ENCODE results near the gene KCNMA1.

The KCNMA1 gene

DNA sequence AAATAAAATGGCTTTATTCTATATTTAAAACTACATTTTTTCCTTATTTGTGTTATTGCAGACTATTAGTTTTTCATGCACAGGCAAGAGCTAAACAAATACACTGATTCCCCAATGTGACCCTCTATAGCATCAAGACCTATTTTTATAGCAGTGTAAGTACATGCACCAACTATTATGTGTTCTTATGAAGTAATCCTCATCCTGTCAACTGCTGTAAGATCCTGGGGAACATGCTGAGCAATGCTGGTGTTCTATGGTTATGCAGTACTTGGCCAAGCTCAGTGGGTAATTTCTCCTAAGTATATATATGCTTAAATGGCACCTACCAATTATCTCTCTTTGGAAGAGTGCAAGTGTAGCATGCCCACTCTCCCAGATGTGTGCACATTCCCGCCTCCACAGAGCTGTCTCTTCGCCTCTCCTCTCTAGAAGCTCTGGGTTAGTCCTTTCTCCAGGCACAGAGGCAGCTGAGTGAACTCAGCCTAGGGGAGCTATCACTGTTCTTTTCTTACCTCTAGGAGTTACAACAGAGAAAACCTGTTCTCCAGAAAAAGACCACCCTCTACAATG is 428.8 kb downstream of the KCNMA1 start:
- DNase-seq (ENCODE audit: low read depth) = no peak

DNA sequence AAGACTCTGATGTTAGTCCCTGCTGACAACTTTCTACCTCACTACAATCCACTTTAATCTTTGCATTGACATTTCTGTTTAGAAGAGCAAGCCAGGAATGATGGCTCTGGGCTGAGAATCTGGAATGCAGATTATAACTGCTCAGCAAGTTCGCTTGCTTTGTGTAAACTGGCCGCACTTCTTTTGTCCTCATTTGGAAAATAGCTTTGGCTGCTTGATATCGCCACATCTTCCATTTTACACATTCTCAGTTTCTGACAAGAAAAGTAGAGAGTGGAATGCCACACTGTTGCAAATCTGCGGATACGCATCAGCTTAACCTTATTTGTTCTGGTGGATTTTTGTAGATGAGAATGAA is 429.8 kb downstream of the KCNMA1 start:
- DNase-seq (ENCODE audit: low read depth) = no peak

DNA sequence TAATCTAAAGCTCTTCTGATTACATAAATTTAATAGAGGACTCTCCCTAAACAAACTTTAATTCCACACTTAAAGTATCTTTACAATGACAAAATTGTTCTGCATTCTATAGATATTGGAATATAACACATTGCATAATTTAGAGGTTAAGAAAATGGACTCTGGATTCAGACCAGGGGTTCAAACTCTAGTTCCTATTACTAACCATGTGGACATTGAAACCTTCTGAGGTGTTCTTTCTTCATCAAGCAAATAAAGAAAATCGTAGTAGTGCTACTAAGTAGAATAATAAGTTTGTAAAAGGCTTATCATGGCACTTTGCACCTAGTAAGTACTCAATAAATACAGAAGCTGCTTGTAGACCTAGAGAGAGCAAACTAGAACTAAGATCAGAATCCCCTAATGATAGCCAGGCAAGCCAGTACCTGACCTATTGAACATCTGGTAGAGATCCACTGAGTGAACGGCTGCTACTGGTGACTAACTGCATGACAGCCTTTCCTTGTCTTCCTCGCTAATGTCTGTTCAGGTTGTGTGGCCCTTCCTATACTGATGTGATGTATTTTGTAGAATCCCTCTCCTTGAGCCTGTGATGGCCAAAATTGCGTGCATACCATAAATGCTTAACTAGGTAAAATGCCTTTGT is 430.3 kb downstream of the KCNMA1 start:
- DNase-seq (ENCODE audit: low read depth) = no peak

DNA sequence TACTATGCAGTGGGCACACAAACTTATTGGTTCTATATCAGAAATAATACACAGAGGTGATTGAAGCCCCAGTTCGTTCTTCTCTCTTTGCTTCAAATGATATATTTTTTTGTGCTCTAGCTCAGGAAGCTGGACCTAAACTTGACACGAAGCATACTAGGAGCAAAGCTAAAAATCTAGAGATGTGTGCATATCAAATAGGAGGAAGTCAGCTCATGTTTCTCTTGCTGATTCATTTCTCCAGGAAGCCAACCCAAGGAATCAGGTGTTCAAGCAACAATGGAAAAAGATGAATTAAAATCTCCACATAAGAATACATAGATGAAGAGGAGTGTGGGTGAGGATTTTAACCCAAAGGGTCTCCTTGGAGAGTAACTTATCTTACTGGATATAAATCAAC is 432.5 kb downstream of the KCNMA1 start:
- DNase-seq (ENCODE audit: low read depth) = no peak

DNA sequence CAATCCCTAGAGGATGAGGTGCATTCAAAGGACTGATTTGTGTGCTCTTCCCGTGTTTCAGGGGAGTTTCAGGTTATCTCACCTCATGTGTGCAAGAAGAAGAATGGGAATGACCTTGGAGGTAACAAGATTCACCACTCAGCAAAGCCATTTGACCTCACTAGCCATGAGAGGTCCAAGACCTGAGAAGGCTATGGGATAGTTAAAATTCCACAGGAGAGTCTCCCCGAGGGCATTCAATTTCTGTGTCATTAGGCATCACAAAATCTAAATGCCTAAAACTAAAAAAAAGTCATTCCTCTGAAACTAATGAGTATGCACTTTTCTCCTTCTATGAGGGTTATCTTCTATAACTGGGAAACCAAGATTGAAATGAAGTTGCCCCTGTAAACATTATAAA is 433.4 kb downstream of the KCNMA1 start:
- no peak for DNase-seq (ENCODE audit: low read depth)

DNA sequence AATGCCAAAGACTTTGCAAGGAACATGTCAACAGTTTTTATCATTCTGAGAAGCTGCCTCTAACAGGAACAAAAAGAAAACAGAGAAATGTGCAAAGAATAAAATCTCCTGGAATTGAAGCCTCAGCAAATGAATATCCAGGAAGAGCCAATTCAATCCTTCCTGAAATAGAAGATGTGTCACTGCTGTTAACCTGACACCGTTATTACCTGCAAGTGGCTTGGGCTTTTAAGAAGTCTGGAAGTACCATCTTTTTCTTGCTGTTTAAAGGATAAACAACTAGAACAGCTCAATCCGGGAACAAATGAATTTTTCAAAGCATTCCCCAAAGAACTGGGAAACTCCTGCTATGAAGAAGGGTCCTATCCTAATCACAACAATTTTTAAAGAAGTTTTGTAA is 434.8 kb downstream of the KCNMA1 start:
- DNase-seq (ENCODE audit: low read depth) = no peak

DNA sequence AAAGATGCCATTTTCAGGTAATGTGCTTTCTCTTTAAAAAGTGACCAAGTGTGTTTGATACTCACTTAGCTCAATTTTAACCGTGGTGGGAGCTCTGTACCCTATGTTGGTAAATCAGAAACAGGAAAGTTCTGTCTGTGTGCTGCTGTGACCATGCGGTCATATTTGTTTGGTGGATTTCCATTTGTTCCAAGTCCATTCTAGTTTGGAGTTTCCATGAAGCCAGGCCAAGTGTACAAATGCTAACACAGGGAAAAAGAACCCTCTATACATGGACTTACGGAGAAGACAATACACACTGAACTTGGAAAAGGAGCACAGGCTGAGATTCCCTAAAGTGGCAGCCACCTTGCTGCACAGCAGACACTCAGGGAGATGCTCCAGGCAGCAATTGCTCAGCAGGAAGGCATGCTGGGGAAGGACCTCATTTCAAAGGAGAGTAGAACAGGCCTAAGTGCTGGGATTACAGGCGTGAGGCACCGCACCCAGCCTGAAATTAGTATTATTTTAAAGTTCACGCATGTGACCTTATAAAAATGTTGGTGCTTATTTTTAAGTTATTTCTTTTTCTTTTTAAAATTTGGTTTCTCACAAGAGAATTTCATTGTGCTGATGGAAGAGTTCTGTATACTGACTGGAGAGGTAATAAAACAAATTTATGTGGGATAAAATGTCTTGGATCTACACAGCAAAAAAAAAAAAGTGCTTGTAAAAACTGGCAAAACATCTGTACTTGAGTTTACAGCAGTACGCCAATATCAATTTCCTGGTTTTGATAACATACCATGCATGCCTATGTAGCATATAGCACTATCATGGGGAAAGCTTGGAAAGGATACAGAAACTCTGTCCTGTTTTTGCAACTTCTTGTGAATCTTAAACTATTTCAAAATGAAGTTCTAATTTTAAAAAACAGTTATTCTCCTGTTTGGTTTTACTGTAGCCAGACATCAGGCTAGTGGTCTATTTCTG is 436.2 kb downstream of the KCNMA1 start:
- DNase-seq (ENCODE audit: low read depth) = no peak

DNA sequence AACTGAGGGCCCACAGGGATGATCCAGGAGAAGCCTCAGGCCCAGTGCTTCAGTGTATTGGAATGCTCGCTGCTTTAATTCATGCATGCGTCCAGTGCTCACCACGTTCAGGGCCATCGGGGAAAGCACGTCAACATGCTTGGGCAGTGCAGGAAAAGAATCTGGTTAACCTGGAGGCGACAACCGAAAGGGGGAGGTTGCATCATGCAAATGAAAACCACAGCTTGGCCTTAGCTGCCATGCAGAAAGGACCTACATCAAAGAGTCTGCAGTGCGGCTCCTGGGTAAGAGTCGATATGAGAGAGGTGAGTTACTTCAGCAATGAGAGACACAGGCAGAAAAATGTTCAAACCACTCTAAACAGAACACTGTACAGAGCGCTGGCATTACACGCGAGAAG is 440.1 kb downstream of the KCNMA1 start:
- no peak for DNase-seq (ENCODE audit: low read depth)

DNA sequence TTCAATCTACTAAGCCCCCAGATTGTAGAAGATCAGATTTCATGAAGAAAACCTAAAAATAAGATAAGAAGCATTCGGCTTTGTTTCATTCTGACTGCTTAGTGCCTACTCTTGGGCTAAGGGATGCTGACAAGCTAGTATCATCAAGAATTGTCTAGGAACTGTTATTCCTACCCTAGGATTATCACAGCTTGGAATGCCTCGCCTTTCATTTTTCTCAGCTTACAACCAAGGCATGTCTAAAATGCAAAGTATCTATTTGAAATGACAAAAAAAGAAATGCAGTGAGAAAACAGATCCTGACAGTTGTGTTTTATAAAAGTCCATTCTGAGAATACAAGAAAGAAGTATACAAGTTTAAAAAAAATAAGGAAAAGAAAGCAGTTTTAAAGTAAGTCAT is 441.0 kb downstream of the KCNMA1 start:
- DNase-seq (ENCODE audit: low read depth) = no peak

DNA sequence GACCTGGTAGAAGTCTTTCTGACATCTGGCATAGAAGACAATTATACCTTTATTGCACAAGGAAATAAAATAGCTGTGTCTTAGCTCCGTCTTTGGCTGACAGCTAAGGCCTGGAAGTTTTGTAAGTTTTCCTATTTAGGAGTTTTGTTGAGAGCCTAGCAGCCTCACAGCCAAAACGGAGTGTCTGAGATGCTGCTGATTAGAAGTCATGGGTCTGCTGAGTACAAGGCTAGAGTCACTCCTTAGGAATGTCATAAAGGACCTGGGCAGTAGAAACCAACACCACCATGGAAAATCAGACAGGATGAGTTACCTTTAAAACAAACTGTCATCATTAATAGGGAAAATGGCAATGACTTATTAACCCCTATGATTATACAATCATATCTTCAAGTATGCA is 442.5 kb downstream of the KCNMA1 start:
- peak; percentile 94 for DNase-seq (ENCODE audit: low read depth)

DNA sequence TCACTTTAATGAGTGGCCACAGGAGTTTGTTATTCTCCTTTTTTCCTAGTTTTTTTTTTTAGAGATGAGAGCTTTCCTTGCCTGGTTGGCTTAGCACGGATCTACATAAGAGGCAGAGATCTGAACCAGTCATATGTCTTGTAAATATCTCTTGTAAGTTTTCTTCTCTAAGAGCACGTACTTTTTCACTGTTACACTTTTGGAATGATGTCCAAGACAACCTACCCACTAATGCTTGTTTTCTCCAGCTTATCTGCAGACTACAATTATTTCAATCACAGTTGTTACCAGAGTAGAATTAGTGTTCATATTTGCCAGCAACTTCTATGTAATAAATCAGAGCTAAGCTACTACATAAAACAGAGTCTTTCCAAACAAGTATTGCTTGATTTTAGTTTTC is 444.6 kb downstream of the KCNMA1 start:
- DNase-seq (ENCODE audit: low read depth) = no peak

DNA sequence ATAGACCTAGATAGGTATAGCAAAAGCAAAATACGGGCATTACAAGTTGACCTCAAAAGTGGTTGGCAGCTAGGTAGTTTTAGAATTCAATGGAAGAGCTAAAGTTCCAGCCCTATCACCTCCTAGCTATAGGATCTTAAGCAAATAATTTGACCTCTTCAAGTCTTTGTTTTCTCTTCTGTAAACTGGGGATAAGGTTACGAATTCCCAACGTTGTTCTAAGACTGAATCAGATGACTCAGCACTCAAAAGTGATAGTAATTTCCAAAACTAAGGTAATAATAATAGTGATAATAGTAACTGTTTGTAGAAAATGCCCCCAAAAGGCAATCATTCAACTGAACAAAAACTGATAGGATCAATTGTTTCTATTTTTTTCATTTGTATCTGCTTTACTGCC is 445.2 kb downstream of the KCNMA1 start:
- DNase-seq (ENCODE audit: low read depth) = peak; percentile 26

DNA sequence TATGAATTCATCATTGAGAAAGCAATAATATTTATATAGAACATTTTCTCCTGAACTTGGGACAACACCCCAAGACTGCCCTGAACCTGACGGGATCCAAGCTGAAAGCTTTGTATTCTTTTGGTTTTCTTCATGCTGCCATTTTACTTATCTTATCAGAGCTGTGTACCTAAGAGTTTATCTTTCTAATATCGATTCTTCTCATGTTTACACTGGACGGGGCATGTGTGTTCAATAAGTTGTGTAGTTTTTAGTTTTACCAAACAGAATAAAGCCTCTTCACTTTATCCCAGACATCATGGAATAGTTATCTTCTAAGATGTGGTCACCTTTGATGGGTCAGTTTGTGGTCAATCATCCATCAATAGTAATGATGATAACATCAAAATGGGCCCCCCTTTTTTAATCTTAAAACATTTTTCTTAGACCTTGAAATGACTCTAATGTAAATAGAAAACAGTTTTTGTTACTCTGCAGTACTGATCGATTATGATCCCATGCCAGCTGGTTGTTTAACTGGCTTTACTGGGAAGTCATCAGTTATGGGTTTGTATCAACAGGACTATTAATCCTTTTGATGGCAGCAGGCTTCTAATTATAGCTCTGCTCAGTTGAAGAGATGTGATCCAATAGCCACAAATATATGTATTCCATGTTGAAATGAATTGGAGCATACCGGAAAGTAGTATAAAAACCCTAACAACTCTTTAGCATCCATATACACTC is 446.1 kb downstream of the KCNMA1 start:
- DNase-seq (ENCODE audit: low read depth) = no peak

DNA sequence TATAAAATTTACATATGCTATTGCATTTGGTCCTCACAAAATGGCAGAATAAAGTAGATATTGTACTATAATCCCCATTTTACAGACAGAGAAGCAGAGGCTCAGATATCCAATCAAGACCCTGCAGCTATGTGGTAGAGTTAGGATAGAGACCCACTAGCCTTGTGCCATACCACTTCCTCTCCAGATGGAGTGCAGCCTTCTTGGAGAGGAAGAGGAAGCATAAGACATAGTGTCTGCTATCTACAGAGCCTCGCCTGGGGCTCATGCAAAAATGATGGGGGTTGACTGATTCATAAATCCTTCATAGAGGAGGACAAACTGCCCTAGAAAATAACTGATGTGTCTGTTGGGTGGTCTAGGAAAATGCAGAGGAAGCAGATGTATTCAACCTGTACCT is 447.3 kb downstream of the KCNMA1 start:
- DNase-seq (ENCODE audit: low read depth) = no peak

DNA sequence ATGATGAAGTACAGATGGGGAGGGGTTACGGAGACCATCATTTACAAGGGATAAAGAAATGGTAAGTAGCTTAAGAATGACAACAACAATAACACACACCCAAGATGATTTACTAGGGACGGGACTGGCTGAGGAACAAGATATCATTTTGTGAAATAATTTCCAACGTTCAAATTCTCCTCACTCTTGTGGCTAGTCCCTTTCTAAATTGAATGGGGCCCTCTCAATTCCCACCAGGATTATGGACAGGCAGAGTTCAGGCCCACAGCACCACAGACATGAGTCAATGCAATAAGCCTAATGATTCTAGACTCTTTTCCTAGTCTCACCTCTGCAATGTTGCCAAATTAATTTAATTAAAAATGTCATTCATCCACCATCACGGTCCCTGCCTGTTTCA is 448.1 kb downstream of the KCNMA1 start:
- DNase-seq (ENCODE audit: low read depth) = no peak

DNA sequence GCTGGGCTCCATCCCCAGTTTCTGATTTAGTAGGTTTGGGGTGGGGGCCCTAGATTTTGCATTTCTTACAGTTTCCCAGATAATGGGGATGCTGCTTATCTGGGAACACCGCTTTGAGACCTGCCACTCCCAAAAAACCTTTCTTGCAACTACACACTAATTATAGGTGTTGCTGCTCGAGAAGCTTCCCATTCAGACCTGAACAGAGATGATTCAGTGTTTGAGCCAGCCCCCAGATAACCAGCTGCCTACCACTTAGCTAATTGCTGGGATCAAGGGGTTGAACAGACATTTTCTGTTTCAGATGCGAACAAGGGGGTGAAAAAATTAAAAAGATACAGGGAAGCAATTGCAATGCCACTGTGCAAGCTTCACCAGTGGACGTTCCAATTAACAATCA is 448.5 kb downstream of the KCNMA1 start:
- DNase-seq (ENCODE audit: low read depth) = no peak

DNA sequence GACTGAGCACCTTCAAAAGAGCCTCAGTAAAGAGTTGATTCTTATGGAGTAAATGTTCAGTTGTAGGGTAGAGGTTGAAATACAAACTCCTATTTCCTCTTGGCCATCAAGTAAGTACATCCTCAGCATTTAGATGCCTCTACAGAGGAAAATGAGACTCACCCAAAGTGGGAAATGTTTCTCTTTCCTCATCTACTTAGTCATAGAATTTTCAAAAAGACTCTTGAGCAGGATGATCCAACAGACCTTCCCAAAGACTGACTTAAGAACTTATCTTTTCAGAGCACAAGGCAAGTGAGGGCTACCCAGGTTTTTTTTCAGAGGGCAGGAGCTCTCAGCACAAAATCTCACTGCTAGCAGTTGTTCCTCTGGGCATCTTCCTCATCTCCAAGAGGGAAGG is 449.1 kb downstream of the KCNMA1 start:
- DNase-seq (ENCODE audit: low read depth) = peak; percentile 55

DNA sequence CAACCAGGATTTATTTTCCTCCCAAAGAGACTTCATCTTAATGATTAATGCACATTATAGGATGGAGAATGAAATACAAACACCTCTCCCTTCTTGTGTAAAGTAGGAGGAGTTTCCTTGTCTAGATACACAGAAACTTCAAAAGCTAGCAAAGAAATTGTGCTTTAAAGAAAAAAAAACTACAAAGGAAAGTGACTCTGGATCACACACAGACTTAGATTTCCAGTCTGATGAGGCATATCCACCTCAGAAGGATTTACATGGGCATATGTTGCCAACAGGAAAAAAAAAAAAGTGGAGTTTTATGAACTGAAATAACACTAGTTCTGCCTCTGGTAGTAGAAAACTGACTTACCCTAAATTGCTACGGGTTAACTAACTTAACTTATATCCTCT is 449.6 kb downstream of the KCNMA1 start:
- peak; percentile 22 for DNase-seq (ENCODE audit: low read depth)

DNA sequence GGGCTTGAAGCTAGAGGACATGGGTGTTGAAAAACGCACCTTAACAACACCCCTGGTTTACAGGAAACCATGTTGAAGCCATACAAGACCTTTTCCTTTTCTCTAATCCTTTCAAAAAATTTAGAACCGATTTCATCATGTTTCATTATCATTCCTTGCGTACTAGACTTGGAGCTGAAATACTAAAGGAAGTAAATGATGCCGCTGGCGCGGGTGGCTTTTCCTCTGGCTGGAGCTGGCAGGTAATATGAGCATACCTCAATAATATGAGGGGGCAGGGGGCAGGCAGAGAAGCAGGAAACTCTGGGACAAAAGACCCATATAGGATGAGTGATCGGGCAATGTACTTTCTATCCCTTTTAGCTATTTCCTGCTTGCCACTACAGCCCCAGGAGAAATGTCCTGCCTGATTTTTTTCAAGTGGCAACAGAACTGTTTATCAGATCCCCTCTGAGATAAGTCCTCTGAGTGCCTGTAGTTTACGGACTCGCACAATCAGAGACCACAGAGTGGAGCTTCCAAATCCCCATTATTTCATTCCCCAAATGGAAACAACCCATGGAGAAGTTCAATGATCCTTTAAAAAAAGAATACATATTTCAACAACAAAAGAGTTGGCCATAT is 450.1 kb downstream of the KCNMA1 start:
- DNase-seq (ENCODE audit: low read depth) = peak; percentile 22

DNA sequence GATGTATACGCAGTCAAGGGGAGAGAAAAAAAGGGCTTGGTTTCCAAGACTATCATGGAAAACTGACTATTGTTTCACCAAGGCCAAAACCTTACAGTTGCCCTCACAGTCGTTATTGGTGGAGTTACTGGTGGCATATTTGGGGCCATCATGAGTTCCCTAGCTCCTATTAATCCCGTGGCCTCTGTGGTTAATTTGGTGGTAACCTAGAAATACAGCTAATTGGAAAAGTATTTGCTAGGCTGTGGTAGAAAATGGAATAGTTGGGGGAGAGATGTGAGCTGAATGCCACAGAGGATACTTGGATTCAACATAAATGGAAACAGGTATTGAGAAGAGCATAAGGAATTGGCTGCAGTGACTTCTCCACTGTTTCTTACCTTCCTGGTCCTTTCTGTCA is 450.7 kb downstream of the KCNMA1 start:
- peak; percentile 51 for DNase-seq (ENCODE audit: low read depth)

DNA sequence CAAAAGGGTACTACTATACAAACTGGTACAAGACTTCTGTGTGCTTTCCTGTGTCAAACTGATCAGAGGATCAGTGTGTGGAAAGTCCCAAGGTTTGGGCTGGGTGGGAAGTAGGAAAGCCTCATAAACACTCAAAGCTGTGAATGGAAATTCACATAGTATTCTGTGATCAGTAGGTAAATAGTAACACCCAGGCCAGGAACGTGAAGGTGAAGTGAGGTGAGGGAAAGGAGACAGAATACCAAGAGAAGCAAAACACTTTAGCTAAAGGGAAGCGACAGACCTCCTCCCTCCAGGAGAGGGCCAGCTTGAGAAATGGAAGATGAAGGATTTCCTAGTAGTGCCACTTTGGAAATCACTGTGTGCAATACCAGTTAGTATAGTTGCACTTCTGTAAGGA is 451.9 kb downstream of the KCNMA1 start:
- DNase-seq (ENCODE audit: low read depth) = no peak

DNA sequence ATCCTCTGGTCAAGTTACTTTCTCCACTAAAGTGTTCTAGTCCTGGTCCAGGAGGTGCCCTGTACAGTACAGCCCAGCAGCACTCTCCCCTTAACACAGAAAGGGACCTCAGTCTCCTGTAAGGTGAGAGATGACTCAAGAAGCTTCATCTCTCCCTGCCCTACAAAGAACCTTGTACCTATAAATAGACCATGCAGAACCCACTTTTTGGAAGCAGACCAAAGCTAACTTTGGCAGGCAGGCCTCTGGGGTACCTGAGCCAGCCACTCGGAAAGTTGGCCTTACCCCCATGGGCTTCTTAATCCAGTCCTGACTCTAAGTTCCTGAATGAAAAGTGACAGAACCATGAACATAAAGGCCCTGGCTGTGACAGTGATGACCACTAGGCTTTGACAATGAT is 454.8 kb downstream of the KCNMA1 start:
- DNase-seq (ENCODE audit: low read depth) = no peak
